Neutrophil (primary cell): Measurements from ENCODE around the gene CCDC136.

Experiments used
- H3K27ac ChIP-seq: fragments of 200-600 bp; sonication (generic); 2 replicates; pipeline ENCODE4 v1.5.1; 2016; ENCODE audit warnings: mild to moderate bottlenecking, moderate library complexity
- H3K27me3 ChIP-seq: fragments of 200-600 bp; sonication (generic); 2 replicates; pipeline ENCODE4 v1.6.0; 2016; ENCODE audit warnings: mild to moderate bottlenecking
- H3K36me3 ChIP-seq: fragments of 200-600 bp; sonication (generic); 2 replicates; pipeline ENCODE4 v1.5.1; 2017
- H3K4me1 ChIP-seq, 2 experiments: fragments of 200-600 bp in 1 of 2; sonication (generic) in 1 of 2; 1 replicate in 1 of 2; 2 replicates in 1 of 2; pipeline versions ENCODE4 v1.5.1 to v1.6.1; 2013 to 2016; ENCODE audit warnings: low read depth in 1 of 2, low read length in 1 of 2, mild to moderate bottlenecking in 1 of 2, moderate library complexity in 1 of 2; ENCODE audit not compliant: control insufficient read depth in 1 of 2, insufficient read depth in 1 of 2
- H3K4me3 ChIP-seq, 2 experiments: fragments of 200-600 bp in 1 of 2; sonication (generic) in 1 of 2; 1 replicate in 1 of 2; 2 replicates in 1 of 2; pipeline ENCODE4 v1.5.1; 2013 to 2016; ENCODE audit warnings: low read depth in 1 of 2, low read length in 1 of 2, mild to moderate bottlenecking in 1 of 2, moderate library complexity in 1 of 2
- H3K9me3 ChIP-seq: fragments of 200-600 bp; sonication (generic); 2 replicates; pipeline ENCODE4 v1.5.1; 2016
- TF ChIP-seq, protein P1 (sequence below): fragments of 200-600 bp; sonication (generic); IDR thresholded peaks from 2 replicates; pipeline ENCODE4 v1.5.1; 2016; ENCODE audit warnings: antibody characterized with exemption

CCDC136 gene

DNA sequence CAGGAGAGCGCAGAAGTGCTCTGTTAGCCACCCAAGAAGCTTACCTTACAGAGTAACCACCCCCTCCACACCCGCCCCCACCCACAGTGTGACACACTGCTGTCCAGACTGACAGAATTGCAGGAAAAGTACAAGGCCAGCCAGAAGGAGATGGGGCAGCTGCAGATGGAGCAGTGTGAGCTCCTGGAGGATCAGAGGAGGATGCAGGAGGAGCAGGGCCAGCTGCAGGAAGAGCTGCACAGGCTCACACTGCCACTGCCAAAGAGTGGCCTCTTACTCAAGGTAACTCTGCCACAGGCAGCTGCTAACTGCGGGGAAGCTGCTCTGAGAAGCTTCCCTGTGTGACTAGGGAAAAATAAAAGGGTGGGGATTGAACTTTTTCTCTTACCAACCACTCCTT is 17.6 kb downstream of the CCDC136 start:
- TF ChIP-seq, protein P1, sequence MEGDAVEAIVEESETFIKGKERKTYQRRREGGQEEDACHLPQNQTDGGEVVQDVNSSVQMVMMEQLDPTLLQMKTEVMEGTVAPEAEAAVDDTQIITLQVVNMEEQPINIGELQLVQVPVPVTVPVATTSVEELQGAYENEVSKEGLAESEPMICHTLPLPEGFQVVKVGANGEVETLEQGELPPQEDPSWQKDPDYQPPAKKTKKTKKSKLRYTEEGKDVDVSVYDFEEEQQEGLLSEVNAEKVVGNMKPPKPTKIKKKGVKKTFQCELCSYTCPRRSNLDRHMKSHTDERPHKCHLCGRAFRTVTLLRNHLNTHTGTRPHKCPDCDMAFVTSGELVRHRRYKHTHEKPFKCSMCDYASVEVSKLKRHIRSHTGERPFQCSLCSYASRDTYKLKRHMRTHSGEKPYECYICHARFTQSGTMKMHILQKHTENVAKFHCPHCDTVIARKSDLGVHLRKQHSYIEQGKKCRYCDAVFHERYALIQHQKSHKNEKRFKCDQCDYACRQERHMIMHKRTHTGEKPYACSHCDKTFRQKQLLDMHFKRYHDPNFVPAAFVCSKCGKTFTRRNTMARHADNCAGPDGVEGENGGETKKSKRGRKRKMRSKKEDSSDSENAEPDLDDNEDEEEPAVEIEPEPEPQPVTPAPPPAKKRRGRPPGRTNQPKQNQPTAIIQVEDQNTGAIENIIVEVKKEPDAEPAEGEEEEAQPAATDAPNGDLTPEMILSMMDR: no peak
- H3K4me1 ChIP-seq: peaks cover 10% of the 10 kb centered on the region in 2 experiments
- H3K9me3 ChIP-seq: no peaks in the 10 kb centered on the region
- no peaks in the 10 kb centered on the region for H3K27me3 ChIP-seq
- H3K36me3 ChIP-seq: no peaks in the 10 kb centered on the region
- no peak overlapping the region for H3K4me3 ChIP-seq
- no peak overlapping the region for H3K27ac ChIP-seq

DNA sequence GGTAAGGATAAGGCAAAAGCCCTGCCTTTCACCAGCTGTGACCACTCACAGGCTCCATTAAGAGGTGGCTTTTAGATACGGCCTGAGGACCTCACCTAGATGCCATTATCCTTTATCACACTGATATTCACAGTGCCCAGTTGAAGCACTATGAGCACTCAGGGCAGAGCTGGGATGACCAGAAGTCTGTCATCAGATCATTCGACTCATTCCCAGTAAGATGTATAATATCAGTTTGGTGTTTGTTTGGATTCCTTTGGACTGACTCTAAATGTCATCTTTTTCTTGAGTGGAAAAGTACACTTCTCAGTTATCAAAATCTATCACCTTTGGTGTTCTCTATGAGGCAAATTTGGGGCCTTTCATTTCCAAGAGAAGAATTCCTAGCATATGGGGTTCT is 18.7 kb downstream of the CCDC136 start:
- H3K36me3 ChIP-seq: no peaks in the 10 kb centered on the region
- H3K27ac ChIP-seq: no peak overlapping the region
- TF ChIP-seq, protein P1: no peak
- no peaks in the 10 kb centered on the region for H3K27me3 ChIP-seq
- peaks cover 10% of the 10 kb centered on the region in 2 experiments for H3K4me1 ChIP-seq
- no peak overlapping the region for H3K4me3 ChIP-seq
- H3K9me3 ChIP-seq: no peaks in the 10 kb centered on the region

DNA sequence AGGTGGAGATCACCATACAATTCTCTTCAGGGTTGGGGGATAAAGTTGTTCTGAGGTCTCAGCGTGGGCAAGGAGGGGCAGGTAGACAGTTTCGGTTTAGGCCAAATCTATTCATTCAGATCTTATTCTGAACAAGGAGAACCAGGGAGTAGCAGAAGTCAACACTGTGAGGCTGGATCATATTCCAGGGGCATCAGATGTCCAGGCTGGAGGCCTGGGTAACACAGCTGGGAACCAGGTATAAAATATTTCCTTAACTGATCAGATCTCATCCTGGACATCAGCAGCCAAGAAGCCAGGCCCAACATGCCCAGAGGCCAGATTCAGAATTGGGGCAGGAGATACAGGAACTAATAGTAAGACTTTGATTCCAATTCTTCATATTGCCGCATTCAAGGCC is 19.2 kb downstream of the CCDC136 start:
- TF ChIP-seq, protein P1: no peak
- Histone ChIP-seq H3K4me1 (peaks cover 10% of the 10 kb centered on the region in 2 experiments), H3K4me3 (no peak overlapping the region), H3K27me3 (no peaks in the 10 kb centered on the region), H3K9me3 (no peaks in the 10 kb centered on the region), H3K36me3 (no peaks in the 10 kb centered on the region), H3K27ac (no peak overlapping the region)

DNA sequence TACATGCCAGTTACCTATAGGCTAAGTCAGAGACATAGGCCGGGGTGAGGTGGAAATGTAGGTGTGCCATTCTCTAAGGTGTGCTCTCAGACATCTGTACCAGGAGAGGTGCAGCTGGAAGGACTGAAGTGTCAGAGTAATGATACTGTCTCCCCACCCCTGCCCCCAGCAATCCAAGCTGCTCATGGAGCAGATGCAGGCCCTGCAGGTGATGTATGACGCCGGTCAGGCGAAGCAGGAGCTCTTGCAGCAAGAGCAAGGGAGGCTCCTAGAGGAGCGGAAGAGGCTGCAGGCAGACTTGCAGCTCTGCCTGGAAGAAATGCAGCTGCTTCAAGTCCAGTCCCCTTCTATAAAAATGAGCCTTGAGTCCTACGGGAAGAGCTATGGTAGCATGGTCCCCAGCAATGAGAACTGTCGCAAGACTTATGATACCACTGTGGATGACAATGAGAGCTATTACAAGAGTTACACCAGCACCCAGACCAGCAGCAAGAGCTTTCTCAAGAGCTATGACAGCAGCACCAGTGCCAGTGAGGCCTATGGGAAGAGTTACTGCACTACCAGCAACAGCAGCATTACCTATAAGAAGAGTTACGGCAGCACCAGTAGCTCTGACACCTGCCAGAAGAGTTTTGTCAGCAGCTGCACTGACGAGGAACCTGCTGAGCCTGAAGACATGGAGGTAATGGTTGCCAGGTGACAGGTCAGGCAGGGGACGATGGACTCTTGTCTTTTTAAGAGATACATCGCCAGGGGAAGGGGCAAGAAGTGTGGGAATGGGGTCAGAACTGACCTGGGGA is 20.1 kb downstream of the CCDC136 start:
- TF ChIP-seq, protein P1: no peak
- H3K27me3 ChIP-seq: no peaks in the 10 kb centered on the region
- H3K4me1 ChIP-seq: peaks cover 10% of the 10 kb centered on the region in 2 experiments
- no peak overlapping the region for H3K4me3 ChIP-seq
- no peak overlapping the region for H3K27ac ChIP-seq
- H3K36me3 ChIP-seq: no peaks in the 10 kb centered on the region
- H3K9me3 ChIP-seq: no peaks in the 10 kb centered on the region

DNA sequence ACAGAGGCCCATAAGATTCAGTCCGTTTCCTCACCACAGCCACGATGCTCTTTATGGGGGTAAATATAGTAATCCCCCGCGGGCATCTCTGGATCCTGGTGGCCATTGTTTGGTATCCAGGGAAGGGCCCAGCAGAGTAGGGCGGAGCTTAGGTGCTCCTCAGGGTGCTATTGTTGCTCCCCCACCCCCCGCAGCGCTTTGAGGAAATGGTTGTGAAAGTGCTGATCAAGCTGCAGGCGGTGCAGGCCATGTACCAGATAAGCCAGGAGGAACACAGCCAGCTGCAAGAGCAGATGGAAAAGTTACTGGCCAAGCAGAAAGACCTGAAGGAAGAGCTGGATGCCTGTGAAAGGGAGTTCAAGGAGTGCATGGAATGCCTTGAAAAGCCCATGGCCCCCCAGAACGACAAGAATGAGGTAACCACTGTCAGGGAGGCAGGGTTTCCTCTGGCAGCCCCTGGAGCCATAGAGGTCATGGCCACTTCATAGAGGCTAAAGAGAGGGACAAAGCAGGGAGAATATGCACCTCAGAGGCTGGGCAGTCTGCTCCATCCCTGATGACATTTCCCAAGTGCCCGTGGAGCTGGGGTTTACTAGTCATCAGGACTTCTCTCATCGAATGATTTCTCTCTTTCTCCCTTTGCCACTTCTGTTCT is 20.9 kb downstream of the CCDC136 start:
- peaks cover 3% of the 10 kb centered on the region for H3K27me3 ChIP-seq
- H3K4me3 ChIP-seq: no peak overlapping the region
- no peak overlapping the region for H3K27ac ChIP-seq
- peaks cover 10% of the 10 kb centered on the region in 2 experiments for H3K4me1 ChIP-seq
- no peaks in the 10 kb centered on the region for H3K36me3 ChIP-seq
- TF ChIP-seq, protein P1: no peak
- no peaks in the 10 kb centered on the region for H3K9me3 ChIP-seq
